WTC11 (cell line): ENCODE measurements around the gene TEX12.

Source experiments
- ATF1 ChIP-seq: sonication (generic); formaldehyde crosslinking; IDR thresholded peaks from 2 replicates; pipeline ENCODE4 v1.8.1; 2023; ENCODE audit warnings: mild to moderate bottlenecking, moderate library complexity, missing genetic modification reagents
- CREB1 ChIP-seq: sonication (generic); formaldehyde crosslinking; IDR thresholded peaks from 2 replicates; pipeline ENCODE4 v1.8.0; 2023; ENCODE audit warnings: mild to moderate bottlenecking, missing genetic modification reagents
- GTF2I ChIP-seq: fragments of 250-450 bp; sonication (Bioruptor Pico); conservative IDR thresholded peaks from 2 replicates; pipeline ENCODE4 v1.4.0; 2021; ENCODE audit warnings: mild to moderate bottlenecking
- IRF2 ChIP-seq: sonication (generic); formaldehyde crosslinking; IDR thresholded peaks from 2 replicates; pipeline ENCODE4 v1.8.0; 2022; ENCODE audit warnings: low read depth, missing genetic modification reagents, borderline replicate concordance
- NFYB ChIP-seq: sonication (generic); formaldehyde crosslinking; conservative IDR thresholded peaks from 2 replicates; pipeline ENCODE4 v1.8.0; 2022; ENCODE audit warnings: low read depth, missing genetic modification reagents
- SP1 ChIP-seq: sonication (generic); formaldehyde crosslinking; conservative IDR thresholded peaks from 2 replicates; pipeline ENCODE4 v1.8.1; 2022; ENCODE audit warnings: missing genetic modification reagents
- TF ChIP-seq, protein P1 (sequence below): sonication (generic); formaldehyde crosslinking; IDR thresholded peaks from 2 replicates; pipeline ENCODE4 v1.8.1; 2023; ENCODE audit warnings: mild to moderate bottlenecking, missing genetic modification reagents
- TF ChIP-seq, protein P2 (sequence below): fragments of 200-600 bp; IDR thresholded peaks from 2 replicates; pipeline ENCODE4 v1.8.0; 2022; ENCODE audit warnings: antibody characterized with exemption
- TF ChIP-seq, protein P3 (sequence below): sonication (generic); formaldehyde crosslinking; IDR thresholded peaks from 2 replicates; pipeline ENCODE4 v1.8.0; 2022; ENCODE audit warnings: mild to moderate bottlenecking, missing genetic modification reagents
- TF ChIP-seq, protein P4 (sequence below): sonication (generic); formaldehyde crosslinking; IDR thresholded peaks from 2 replicates; pipeline ENCODE4 v1.8.1; 2022; ENCODE audit warnings: mild to moderate bottlenecking, missing genetic modification reagents, moderate library complexity, borderline replicate concordance
- TF ChIP-seq, protein P5 (sequence below): sonication (generic); formaldehyde crosslinking; IDR thresholded peaks from 2 replicates; pipeline ENCODE4 v1.8.1; 2022; ENCODE audit warnings: low read depth, missing genetic modification reagents, borderline replicate concordance

DNA sequence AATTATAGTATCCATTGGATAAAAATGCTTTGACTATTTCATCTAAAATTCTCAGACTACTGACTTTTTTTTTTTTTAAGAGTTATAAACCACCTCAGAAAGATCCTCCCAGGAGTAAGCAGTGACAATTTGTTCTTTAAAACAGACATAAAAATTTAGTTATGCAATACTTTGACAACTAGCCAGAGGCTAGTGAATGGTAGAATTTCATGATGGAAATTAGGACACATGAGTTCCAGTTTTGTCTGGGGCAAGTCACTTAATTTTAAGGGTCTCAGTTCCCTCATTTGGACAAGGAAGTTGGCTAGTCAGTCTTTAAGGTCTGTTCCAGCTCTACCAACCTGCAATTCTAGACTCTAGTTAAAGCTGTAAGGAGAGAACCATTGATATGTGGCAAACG is 6.2 kb upstream of the TEX12 start:
- TF ChIP-seq SP1 (no peak), IRF2 (no peak), GTF2I (CRISPR knock-in tag) (no peak), ATF1 (no peak), NFYB (CRISPR knock-in tag) (no peak), CREB1 (CRISPR knock-in tag) (no peak)
- TF ChIP-seq, protein P1, sequence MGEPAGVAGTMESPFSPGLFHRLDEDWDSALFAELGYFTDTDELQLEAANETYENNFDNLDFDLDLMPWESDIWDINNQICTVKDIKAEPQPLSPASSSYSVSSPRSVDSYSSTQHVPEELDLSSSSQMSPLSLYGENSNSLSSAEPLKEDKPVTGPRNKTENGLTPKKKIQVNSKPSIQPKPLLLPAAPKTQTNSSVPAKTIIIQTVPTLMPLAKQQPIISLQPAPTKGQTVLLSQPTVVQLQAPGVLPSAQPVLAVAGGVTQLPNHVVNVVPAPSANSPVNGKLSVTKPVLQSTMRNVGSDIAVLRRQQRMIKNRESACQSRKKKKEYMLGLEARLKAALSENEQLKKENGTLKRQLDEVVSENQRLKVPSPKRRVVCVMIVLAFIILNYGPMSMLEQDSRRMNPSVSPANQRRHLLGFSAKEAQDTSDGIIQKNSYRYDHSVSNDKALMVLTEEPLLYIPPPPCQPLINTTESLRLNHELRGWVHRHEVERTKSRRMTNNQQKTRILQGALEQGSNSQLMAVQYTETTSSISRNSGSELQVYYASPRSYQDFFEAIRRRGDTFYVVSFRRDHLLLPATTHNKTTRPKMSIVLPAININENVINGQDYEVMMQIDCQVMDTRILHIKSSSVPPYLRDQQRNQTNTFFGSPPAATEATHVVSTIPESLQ (CRISPR knock-in tag) = no peak
- TF ChIP-seq, protein P2, sequence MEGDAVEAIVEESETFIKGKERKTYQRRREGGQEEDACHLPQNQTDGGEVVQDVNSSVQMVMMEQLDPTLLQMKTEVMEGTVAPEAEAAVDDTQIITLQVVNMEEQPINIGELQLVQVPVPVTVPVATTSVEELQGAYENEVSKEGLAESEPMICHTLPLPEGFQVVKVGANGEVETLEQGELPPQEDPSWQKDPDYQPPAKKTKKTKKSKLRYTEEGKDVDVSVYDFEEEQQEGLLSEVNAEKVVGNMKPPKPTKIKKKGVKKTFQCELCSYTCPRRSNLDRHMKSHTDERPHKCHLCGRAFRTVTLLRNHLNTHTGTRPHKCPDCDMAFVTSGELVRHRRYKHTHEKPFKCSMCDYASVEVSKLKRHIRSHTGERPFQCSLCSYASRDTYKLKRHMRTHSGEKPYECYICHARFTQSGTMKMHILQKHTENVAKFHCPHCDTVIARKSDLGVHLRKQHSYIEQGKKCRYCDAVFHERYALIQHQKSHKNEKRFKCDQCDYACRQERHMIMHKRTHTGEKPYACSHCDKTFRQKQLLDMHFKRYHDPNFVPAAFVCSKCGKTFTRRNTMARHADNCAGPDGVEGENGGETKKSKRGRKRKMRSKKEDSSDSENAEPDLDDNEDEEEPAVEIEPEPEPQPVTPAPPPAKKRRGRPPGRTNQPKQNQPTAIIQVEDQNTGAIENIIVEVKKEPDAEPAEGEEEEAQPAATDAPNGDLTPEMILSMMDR = no peak
- TF ChIP-seq, protein P3, sequence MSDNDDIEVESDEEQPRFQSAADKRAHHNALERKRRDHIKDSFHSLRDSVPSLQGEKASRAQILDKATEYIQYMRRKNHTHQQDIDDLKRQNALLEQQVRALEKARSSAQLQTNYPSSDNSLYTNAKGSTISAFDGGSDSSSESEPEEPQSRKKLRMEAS (CRISPR knock-in tag) = no peak
- TF ChIP-seq, protein P4, sequence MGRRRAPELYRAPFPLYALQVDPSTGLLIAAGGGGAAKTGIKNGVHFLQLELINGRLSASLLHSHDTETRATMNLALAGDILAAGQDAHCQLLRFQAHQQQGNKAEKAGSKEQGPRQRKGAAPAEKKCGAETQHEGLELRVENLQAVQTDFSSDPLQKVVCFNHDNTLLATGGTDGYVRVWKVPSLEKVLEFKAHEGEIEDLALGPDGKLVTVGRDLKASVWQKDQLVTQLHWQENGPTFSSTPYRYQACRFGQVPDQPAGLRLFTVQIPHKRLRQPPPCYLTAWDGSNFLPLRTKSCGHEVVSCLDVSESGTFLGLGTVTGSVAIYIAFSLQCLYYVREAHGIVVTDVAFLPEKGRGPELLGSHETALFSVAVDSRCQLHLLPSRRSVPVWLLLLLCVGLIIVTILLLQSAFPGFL (CRISPR knock-in tag) = no peak
- TF ChIP-seq, protein P5, sequence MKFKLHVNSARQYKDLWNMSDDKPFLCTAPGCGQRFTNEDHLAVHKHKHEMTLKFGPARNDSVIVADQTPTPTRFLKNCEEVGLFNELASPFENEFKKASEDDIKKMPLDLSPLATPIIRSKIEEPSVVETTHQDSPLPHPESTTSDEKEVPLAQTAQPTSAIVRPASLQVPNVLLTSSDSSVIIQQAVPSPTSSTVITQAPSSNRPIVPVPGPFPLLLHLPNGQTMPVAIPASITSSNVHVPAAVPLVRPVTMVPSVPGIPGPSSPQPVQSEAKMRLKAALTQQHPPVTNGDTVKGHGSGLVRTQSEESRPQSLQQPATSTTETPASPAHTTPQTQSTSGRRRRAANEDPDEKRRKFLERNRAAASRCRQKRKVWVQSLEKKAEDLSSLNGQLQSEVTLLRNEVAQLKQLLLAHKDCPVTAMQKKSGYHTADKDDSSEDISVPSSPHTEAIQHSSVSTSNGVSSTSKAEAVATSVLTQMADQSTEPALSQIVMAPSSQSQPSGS (CRISPR knock-in tag) = no peak
